GM23338 (cell line): ENCODE results near the gene TFDP1. TPM values are rescaled to one million over a fixed set of nuclear protein-coding genes. Genes with fewer than 3 reads are reported as not detected.

Experiments used
- CTCF ChIP-seq, 2 experiments: fragments of 200-600 bp in 1 of 2; sonication (generic) in 1 of 2; conservative IDR thresholded peaks; 2 replicates each; pipeline versions ENCODE4 v1.5.1 to v1.6.1; 2016 to 2017; ENCODE audit warnings: antibody characterized with exemption in 2 of 2, low read depth in 2 of 2, mild to moderate bottlenecking in 2 of 2, moderate library complexity in 1 of 2
- EZH2 ChIP-seq: fragments of 200-600 bp; sonication (generic); IDR thresholded peaks from one replicate; pipeline ENCODE4 v1.8.0; 2017; ENCODE audit warnings: antibody characterized with exemption, mild to moderate bottlenecking, low read depth; ENCODE audit not compliant: unreplicated experiment
- JUNB ChIP-seq: IDR thresholded peaks from one replicate; pipeline ENCODE4 v1.6.1; 2016; ENCODE audit warnings: antibody characterized with exemption; ENCODE audit not compliant: unreplicated experiment
- POLR2AphosphoS5 ChIP-seq: IDR thresholded peaks from 2 replicates; pipeline ENCODE4 v1.6.1; 2016; ENCODE audit warnings: antibody characterized with exemption, low read depth
- REST ChIP-seq: IDR thresholded peaks from one replicate; pipeline ENCODE4 v1.6.1; 2018; ENCODE audit warnings: antibody characterized with exemption; ENCODE audit not compliant: unreplicated experiment
- STAT1 ChIP-seq: IDR thresholded peaks from one replicate; pipeline ENCODE4 v1.6.1; 2016; ENCODE audit warnings: antibody characterized with exemption; ENCODE audit not compliant: unreplicated experiment
- ZNF331 ChIP-seq: fragments of 250-450 bp; sonication (Bioruptor Pico); IDR thresholded peaks from 2 replicates; pipeline ENCODE4 v1.5.0; 2020; ENCODE audit warnings: low read depth, mild to moderate bottlenecking, moderate library complexity
- ZNF462 ChIP-seq: fragments of 250-450 bp; sonication (Bioruptor Pico); IDR thresholded peaks from 2 replicates; pipeline ENCODE4 v1.5.0; 2020; ENCODE audit warnings: mild to moderate bottlenecking, moderate library complexity
- polyA plus RNA-seq: library from polyadenylated mRNA; unstranded; fragments of >200 nt; fragmentation: Nextera tagmentation; extraction: Ambion mirVana; gene quantifications from 2 replicates; pipeline ENCODE4 v1.2.1, GENCODE V29; 2016
- total RNA-seq: library from RNA; depleted of rRNA; stranded (reverse); fragments of >200 nt; shearing (Covaris generic); gene quantifications from 2 replicates; pipeline ENCODE4 v1.2.3, GENCODE V29; 2014

TFDP1 gene
- total and polyA plus RNA-seq, 2 experiments from 2014 or later = 42.9 to 80.0 TPM

GRCh38 chr13:113661509-113661908 lies 77.0 kb downstream of the TFDP1 start (continued):
- TF ChIP-seq ZNF462 (CRISPR knock-in tag) = no peak
- no peak for TF ChIP-seq CTCF (conservative IDR thresholded peaks at IDR 0.05; ENCODE audit: low read depth in 2 of 2)
- TF ChIP-seq EZH2 = no peak
- TF ChIP-seq JUNB = no peak
- no peak for TF ChIP-seq ZNF331 (CRISPR knock-in tag)
- no peak for TF ChIP-seq POLR2AphosphoS5
- TF ChIP-seq STAT1 = no peak
- no peak for TF ChIP-seq REST
